ENCODE results near the gene OSBPL1A.

- TF ChIP-seq CTCF (IDR thresholded peaks at IDR 0.05) (no peak), TAF1 (IDR thresholded peaks at IDR 0.05; ENCODE audit: borderline replicate concordance, low read depth, low read length) (no peak), SIN3A (IDR thresholded peaks at IDR 0.05; ENCODE audit: borderline replicate concordance, low read depth, low read length) (no peak), NRF1 (IDR thresholded peaks at IDR 0.05; ENCODE audit: low read depth, low read length) (no peak), GATA2 (CRISPR knock-in tag; IDR thresholded peaks at IDR 0.05) (no peak), EP300 (IDR thresholded peaks at IDR 0.05; ENCODE audit: borderline replicate concordance in 1 of 2, low read depth in 1 of 2, low read length in 1 of 2) (no peak), USF2 (IDR thresholded peaks at IDR 0.05; ENCODE audit: borderline replicate concordance, low read depth, low read length) (no peak), TEAD4 (IDR thresholded peaks at IDR 0.05; ENCODE audit: borderline replicate concordance, insufficient read depth) (no peak), EZH2phosphoT487 (IDR thresholded peaks at IDR 0.05; ENCODE audit: borderline replicate concordance, low read depth) (no peak), POLR2AphosphoS5 (IDR thresholded peaks at IDR 0.05; ENCODE audit: low read depth, low read length) (no peak), YY1 (IDR thresholded peaks at IDR 0.05; ENCODE audit: low read depth) (no peak), MXI1 (IDR thresholded peaks at IDR 0.05; ENCODE audit: low read depth, low read length) (no peak), MAX (IDR thresholded peaks at IDR 0.05; ENCODE audit: low read depth) (no peak), RCOR1 (IDR thresholded peaks at IDR 0.05; ENCODE audit: low read length) (no peak)
These were observed 135.5 kb downstream of the OSBPL1A start for GRCh38 chr18:24262087-24262486.

Measured in SK-N-SH (cell line).